Measurements from ENCODE around the gene MMP17. TPM values are rescaled to one million over a fixed set of nuclear protein-coding genes. Genes with fewer than 3 reads are reported as not detected.

Gene MMP17
- polyA plus RNA-seq, 1 donor from 2014 or later = 79.0 TPM

GRCh38 chr12:131841547-131841946 is 13.4 kb downstream of the MMP17 start:
- no peaks in the 10 kb centered on the region for H3K27me3 ChIP-seq (ENCODE audit: insufficient read depth, low read depth, low read length)
- no peak for TF ChIP-seq TAF1 (IDR thresholded peaks at IDR 0.05; ENCODE audit: low read depth)
- TF ChIP-seq MXI1 (conservative IDR thresholded peaks at IDR 0.05; ENCODE audit: poor library complexity, severe bottlenecking) = no peak
- no peak for TF ChIP-seq REST (IDR thresholded peaks at IDR 0.05; ENCODE audit: borderline replicate concordance)
- no peak for TF ChIP-seq POLR2AphosphoS5 (IDR thresholded peaks at IDR 0.05)
- TF ChIP-seq EP300 (conservative IDR thresholded peaks at IDR 0.05; ENCODE audit: poor library complexity, severe bottlenecking) = no peak
- TF ChIP-seq EZH2 (IDR thresholded peaks at IDR 0.05; ENCODE audit: borderline replicate concordance, insufficient read depth, low read length, poor library complexity, severe bottlenecking) = no peak
- no peak for TF ChIP-seq RAD21 (conservative IDR thresholded peaks at IDR 0.05)
- no peak for TF ChIP-seq CTCF (IDR thresholded peaks at IDR 0.05; ENCODE audit: poor library complexity, severe bottlenecking)
- TF ChIP-seq SMC3 (conservative IDR thresholded peaks at IDR 0.05; ENCODE audit: poor library complexity) = no peak
- no peaks in the 10 kb centered on the region for H3K9me3 ChIP-seq (ENCODE audit: low read length)
- H3K27ac ChIP-seq (ENCODE audit: low read length) = no peak overlapping the region
- no peak overlapping the region for H2AFZ ChIP-seq (ENCODE audit: low read depth, low read length)
- no peak overlapping the region for H3K4me2 ChIP-seq (ENCODE audit: low read length)
- no peaks in the 10 kb centered on the region for H3K36me3 ChIP-seq (ENCODE audit: insufficient read depth, low read length)
- H3K9me2 ChIP-seq (ENCODE audit: insufficient read depth, low read length) = no peaks in the 10 kb centered on the region
- no peaks in the 10 kb centered on the region for H3F3A ChIP-seq (ENCODE audit: insufficient read depth, low read length, poor library complexity, severe bottlenecking)
- no peaks in the 10 kb centered on the region for H4K20me1 ChIP-seq (ENCODE audit: insufficient read depth)
- no peaks in the 10 kb centered on the region for H3K79me2 ChIP-seq (replicated peaks; ENCODE audit: insufficient read depth, low read length)
- H3K4me3 ChIP-seq (ENCODE audit: low read length) = no peak overlapping the region
- no peak overlapping the region for H3K9ac ChIP-seq (ENCODE audit: low read length)

GRCh38 chr12:131842169-131842568 is 14.0 kb downstream of the MMP17 start:
- H3K9me3 ChIP-seq (ENCODE audit: low read length) = no peaks in the 10 kb centered on the region
- no peaks in the 10 kb centered on the region for H4K20me1 ChIP-seq (ENCODE audit: insufficient read depth)
- no peaks in the 10 kb centered on the region for H3K9me2 ChIP-seq (ENCODE audit: insufficient read depth, low read length)
- TF ChIP-seq POLR2AphosphoS5 (IDR thresholded peaks at IDR 0.05) (no peak), REST (IDR thresholded peaks at IDR 0.05; ENCODE audit: borderline replicate concordance) (no peak), CTCF (IDR thresholded peaks at IDR 0.05; ENCODE audit: poor library complexity, severe bottlenecking) (no peak), TAF1 (IDR thresholded peaks at IDR 0.05; ENCODE audit: low read depth) (no peak), EP300 (conservative IDR thresholded peaks at IDR 0.05; ENCODE audit: poor library complexity, severe bottlenecking) (no peak)
- no peak overlapping the region for H3K9ac ChIP-seq (ENCODE audit: low read length)
- no peaks in the 10 kb centered on the region for H3F3A ChIP-seq (ENCODE audit: insufficient read depth, low read length, poor library complexity, severe bottlenecking)
- H3K79me2 ChIP-seq (replicated peaks; ENCODE audit: insufficient read depth, low read length) = no peaks in the 10 kb centered on the region
- no peak overlapping the region for H3K27ac ChIP-seq (ENCODE audit: low read length)
- H3K4me2 ChIP-seq (ENCODE audit: low read length) = no peak overlapping the region
- no peak overlapping the region for H3K4me3 ChIP-seq (ENCODE audit: low read length)
- no peak overlapping the region for H2AFZ ChIP-seq (ENCODE audit: low read depth, low read length)
- no peaks in the 10 kb centered on the region for H3K27me3 ChIP-seq (ENCODE audit: insufficient read depth, low read depth, low read length)
- no peaks in the 10 kb centered on the region for H3K36me3 ChIP-seq (ENCODE audit: insufficient read depth, low read length)

All from neural cell (in vitro differentiated cells).